Body of pancreas (tissue), 4 donors: ENCODE results near the gene ZBTB18.

Experiments used
- POLR2A ChIP-seq, 3 donors: fragments of 450-650 bp; IDR thresholded peaks; one replicate each; pipeline ENCODE4 v1.6.1; 2016; ENCODE audit warnings: antibody characterized with exemption in 3 of 3, mild to moderate bottlenecking in 2 of 3
- TF ChIP-seq, protein P1 (sequence below), 7 experiments: fragments of 450-650 bp in 4 of 7; fragments of 200-600 bp in 3 of 7; sonication (generic) in 3 of 7; IDR thresholded peaks; one replicate each; pipeline ENCODE4 v1.5.1; 2016 to 2019; ENCODE audit warnings: antibody characterized with exemption in 7 of 7

DNA sequence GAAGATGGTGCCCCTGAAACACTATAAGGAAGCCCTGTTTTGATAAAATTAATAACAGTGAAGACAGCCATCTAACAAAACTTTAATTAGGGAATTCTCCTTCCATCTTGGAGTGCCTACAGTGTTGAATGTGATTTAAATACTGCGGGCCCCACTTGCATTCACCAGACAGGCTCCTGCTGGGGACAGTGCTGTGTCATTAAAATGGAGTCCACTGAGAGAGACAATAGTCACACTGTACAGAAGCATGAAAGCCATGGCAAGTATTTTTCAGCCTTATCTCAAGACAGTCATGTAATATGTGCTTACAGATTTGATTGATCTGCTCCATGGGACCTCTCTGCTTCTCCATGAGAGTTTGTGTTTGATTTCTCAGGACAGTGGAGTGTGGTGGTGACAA, 29.7 kb upstream of the ZBTB18 start:
- TF ChIP-seq, protein P1, sequence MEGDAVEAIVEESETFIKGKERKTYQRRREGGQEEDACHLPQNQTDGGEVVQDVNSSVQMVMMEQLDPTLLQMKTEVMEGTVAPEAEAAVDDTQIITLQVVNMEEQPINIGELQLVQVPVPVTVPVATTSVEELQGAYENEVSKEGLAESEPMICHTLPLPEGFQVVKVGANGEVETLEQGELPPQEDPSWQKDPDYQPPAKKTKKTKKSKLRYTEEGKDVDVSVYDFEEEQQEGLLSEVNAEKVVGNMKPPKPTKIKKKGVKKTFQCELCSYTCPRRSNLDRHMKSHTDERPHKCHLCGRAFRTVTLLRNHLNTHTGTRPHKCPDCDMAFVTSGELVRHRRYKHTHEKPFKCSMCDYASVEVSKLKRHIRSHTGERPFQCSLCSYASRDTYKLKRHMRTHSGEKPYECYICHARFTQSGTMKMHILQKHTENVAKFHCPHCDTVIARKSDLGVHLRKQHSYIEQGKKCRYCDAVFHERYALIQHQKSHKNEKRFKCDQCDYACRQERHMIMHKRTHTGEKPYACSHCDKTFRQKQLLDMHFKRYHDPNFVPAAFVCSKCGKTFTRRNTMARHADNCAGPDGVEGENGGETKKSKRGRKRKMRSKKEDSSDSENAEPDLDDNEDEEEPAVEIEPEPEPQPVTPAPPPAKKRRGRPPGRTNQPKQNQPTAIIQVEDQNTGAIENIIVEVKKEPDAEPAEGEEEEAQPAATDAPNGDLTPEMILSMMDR (IDR thresholded peaks at IDR 0.05), result no peak
- TF ChIP-seq POLR2A (IDR thresholded peaks at IDR 0.05), result no peak
